DND-41 (cell line): Measurements from ENCODE around the gene CYTIP.

ENCODE experiments used
- EZH2 ChIP-seq: IDR thresholded peaks from 3 replicates; pipeline ENCODE4 v1.6.1; 2012; ENCODE audit warnings: borderline replicate concordance, low read depth, mild to moderate bottlenecking, moderate library complexity, low read length, inconsistent platforms; ENCODE audit not compliant: severe bottlenecking
- TF ChIP-seq, protein P1 (sequence below): IDR thresholded peaks from 2 replicates; pipeline ENCODE4 v1.5.1; 2012; ENCODE audit warnings: borderline replicate concordance, low read length, moderate library complexity, mild to moderate bottlenecking; ENCODE audit not compliant: poor library complexity, severe bottlenecking; ENCODE audit errors: extremely low read depth

DNA sequence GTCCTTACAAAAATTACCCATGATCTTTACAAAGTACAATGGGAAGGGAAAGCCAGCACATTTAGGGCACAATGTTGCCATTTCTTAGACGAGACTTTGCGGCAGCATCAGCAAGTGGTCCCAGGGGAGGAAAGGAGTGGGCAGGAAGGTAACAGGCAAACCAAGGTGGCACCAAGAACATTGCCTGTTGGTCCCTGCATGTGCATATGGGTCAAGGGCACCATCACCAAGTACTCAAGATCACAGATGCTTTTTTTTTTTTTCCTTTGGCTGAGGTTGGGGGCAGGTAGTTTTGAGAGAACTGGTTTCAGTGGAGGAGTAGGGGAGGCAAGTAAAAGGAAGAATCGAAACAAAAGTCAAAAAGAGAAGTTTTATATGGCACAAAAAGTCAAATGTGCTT, 752 bp upstream of the CYTIP start:
- TF ChIP-seq, protein P1, sequence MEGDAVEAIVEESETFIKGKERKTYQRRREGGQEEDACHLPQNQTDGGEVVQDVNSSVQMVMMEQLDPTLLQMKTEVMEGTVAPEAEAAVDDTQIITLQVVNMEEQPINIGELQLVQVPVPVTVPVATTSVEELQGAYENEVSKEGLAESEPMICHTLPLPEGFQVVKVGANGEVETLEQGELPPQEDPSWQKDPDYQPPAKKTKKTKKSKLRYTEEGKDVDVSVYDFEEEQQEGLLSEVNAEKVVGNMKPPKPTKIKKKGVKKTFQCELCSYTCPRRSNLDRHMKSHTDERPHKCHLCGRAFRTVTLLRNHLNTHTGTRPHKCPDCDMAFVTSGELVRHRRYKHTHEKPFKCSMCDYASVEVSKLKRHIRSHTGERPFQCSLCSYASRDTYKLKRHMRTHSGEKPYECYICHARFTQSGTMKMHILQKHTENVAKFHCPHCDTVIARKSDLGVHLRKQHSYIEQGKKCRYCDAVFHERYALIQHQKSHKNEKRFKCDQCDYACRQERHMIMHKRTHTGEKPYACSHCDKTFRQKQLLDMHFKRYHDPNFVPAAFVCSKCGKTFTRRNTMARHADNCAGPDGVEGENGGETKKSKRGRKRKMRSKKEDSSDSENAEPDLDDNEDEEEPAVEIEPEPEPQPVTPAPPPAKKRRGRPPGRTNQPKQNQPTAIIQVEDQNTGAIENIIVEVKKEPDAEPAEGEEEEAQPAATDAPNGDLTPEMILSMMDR: no peak
- TF ChIP-seq EZH2: no peak
